GM21381 (cell line): Measurements from ENCODE around the gene DAPK3.
"Not testable (repeated sequence)": the region's sequence is repeated elsewhere in the genome, so short reads cannot be mapped to it uniquely, and the experiment has no call there.

Source experiments
- ATAC-seq: cut with Tn5 transposase; IDR thresholded peaks from one replicate; pipeline ENCODE4 v1.9.1; 2021; ENCODE audit warnings: mild to moderate bottlenecking, moderate library complexity; ENCODE audit not compliant: unreplicated experiment

Gene DAPK3

GRCh38 chr19:4005436-4005835, 34.5 kb upstream of the DAPK3 start:
- ATAC-seq, result not testable (repeated sequence)

DNA sequence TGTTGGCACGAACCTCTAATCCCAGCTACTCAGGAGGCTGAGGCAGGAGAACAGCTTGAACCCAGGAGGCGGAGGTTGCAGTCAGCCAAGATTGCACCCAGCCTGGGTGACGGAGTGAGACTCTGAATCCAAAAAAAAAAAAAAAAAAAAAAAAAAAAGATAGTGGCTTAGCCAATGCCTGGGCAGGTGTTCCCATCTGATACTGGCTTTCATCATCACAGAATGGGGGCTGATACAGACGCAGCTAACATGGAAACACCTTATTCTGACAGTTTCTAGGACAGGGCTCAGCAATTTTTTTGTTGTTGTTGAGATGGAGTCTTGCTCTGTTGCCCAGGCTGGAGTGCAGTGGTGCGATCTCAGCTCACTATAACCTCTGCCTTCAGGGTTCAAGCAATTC, 29.9 kb upstream of the DAPK3 start:
- ATAC-seq, result not testable (repeated sequence)

- ATAC-seq, result not testable (repeated sequence)
Measured at GRCh38 chr19:3998667-3999412, 27.9 kb upstream of the DAPK3 start.

- ATAC-seq, result no peak
Measured at GRCh38 chr19:3995607-3996006, 24.7 kb upstream of the DAPK3 start.

- ATAC-seq, result no peak
Measured at GRCh38 chr19:3990815-3991117, 19.9 kb upstream of the DAPK3 start.

DNA sequence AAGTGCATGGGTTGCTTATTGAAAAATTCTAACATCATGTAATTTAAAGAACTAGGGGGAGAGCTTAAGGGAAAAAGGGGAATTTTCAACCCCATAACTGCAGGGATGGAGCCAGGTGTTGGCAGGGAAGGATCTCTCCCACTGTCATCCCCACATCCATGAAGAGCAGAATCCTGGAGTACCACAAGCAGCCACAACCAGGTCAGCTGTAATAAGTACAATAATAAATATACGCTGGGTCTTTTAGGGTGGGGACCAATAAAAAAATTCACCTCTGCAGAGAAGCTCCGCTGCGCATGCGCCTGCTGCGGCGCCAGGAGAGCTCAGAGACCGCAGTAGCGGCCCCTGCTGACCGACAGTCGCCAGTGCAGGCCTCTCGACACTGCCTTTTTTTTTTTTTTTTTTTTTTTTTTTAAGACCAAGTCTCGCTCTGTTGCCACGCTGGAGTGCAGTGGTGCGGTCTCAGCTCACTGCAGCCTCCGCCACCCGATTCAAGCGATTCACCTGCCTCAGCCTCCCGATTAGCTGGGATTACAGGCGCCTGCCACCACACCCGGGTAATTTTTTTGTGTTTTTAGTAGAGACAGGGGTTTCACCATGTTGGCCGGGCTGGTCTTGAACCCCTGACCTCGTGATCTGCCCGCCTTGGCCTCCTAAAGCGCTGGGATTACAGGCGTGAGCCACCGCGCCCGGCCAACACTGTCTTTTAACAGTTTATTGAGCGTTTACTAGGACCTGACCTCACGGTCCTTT, 16.9 kb upstream of the DAPK3 start:
- ATAC-seq, result no peak

GRCh38 chr19:3986260-3987041, 15.6 kb upstream of the DAPK3 start:
- no peak for ATAC-seq

DNA sequence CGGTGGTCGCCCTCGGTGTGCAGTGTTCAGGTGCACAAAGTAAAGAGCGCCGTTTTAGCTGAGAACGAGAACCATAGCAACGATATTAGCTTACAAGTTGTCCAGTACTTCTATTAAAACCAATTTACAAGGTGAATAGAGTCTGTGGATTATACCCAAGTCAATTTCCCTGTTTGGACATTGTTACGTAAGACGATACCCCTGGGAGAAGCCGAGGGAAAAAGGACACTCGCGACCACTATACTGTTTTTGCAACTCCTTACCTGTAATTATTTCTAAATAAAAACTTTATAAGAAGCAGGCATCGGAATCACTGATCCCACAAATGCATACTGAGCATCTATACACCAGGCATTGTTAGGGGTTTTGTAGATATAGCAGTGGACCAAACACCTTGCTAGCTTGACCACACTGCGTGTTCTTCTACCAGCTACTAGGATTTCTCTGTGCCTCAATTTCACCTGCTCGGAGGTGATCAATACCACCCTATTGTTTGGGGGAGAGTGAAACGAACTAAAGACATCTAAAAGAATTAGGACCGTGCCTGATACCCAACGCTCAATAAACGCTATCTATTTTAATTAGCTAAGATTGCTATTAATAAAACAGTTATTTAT, 14.9 kb upstream of the DAPK3 start:
- ATAC-seq, result no peak

- ATAC-seq, result peak; percentile 57
Measured at GRCh38 chr19:3984908-3985642, 14.2 kb upstream of the DAPK3 start, which contains the start of gene EEF2. TSS of gene EEF2 (minus strand) at chr19:3985463. CDS start at chr19:3985380, 83 bp downstream.

GRCh38 chr19:3984584-3984907, 13.6 kb upstream of the DAPK3 start:
- ATAC-seq, result no peak

DNA sequence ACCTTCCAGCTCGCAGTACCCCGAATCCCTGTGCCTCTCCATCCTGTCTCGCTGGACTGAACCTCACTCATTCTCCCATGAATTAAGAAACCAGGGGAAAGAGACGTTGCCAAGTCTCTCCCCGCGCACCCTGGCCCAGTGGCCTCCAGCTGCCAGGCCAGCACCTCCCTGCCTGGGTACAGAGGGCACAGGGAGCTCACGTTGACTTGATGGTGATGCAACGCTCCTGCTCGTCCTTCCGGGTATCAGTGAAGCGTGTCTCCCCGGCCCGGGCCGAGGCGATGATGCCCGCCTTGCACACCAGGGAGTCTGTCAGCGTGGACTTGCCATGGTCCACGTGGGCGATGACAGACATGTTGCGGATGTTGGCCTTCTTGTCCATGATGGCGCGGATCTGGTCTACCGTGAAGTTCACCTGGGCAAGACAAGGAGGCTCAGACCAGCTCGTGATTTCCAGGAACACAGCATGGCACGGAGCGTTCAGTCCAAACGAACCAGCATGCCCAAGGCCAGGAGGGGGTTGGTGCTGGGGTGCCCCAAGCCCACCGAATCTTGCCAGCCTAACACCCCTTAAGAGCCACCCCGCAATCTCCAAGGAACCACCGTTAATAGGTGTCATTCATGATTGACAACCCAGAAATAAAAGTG, 13.2 kb upstream of the DAPK3 start:
- ATAC-seq, result no peak

GRCh38 chr19:3983542-3983914, 12.6 kb upstream of the DAPK3 start:
- no peak for ATAC-seq

DNA sequence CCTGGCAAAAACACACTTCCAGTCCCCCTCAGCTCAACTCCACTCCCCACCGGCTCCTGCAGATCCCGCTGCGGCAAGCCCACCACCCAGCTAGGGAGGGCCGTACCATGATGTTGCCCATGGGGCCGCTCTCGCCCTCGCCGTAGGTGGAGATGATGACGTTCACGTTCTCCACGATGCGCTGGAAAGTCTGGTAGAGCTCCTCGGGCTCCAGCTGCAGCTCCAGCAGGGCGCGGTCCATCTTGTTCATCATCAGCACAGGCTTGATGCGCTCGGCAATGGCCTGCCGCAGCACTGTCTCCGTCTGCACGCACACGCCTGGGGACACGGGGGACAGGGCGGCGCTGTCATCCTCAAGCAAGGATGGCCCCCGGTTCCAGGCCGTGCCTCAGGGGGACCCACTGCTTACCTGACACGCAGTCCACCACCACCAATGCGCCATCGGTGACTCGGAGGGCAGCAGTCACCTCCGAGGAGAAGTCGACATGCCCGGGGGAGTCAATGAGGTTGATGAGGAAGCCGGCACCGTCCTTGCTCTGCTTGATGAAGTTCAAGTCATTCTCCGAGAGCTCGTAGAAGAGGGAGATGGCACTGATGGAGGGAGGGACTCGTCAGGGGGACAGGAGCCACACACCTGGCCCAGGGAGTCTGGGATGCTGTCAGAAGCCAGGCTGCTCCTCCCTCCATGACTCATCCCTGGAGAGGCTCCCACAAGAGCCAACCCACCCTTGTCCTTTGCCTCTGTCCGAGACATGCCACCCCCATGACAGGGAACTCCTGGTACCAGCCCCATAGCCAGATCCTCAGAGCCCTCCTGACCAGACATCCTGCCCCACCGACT, 12.0 kb upstream of the DAPK3 start:
- ATAC-seq, result no peak

GRCh38 chr19:3981736-3982681, 11.1 kb upstream of the DAPK3 start:
- no peak for ATAC-seq

- ATAC-seq, result no peak
Measured at GRCh38 chr19:3981373-3981735, 10.5 kb upstream of the DAPK3 start.

DNA sequence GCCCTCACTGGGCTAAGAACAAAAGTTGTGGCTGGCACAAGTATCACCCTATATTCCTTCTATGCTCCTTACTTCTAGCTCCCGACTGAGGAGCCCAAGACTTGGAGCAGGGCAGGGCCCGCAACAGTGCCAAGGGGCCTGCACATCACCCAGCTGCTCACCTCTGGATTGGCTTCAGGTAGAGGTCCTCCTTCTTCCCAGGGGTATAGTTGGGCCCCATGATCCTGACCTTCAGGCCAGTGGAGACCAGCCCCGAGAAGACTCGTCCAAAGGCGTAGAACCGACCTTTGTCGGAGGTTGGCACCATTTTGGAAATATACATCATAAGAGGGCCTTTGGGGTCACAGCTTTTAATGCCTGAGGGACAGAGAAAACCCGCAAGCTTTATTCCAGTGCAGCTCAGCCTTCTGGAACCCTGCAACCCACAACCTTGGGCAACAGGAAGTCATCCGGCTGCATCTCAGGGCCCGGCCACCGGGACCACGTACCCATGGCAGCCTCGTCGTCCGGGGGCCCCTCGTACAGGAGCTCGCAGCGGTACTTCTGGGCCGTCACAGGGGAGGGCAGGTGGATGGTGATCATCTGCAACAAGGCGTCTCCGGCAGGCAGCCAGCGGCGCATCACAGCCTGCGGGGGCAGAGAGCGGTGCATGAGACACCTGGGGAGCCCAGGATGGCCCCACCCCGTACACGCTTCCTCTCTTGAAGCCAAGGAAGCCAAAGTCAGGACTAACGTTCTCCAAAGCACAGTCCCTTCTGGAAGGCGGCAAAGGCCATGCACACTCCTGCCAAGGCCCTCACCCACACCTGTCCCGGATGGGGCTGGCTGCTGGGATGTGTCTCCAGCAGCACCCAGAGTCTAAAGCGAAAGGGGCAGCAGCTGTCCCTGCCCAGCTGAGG, 9.7 kb upstream of the DAPK3 start:
- no peak for ATAC-seq

GRCh38 chr19:3979674-3980352, 8.9 kb upstream of the DAPK3 start:
- ATAC-seq, result no peak
